ENCODE results near the gene FSTL5.

Gene FSTL5

DNA sequence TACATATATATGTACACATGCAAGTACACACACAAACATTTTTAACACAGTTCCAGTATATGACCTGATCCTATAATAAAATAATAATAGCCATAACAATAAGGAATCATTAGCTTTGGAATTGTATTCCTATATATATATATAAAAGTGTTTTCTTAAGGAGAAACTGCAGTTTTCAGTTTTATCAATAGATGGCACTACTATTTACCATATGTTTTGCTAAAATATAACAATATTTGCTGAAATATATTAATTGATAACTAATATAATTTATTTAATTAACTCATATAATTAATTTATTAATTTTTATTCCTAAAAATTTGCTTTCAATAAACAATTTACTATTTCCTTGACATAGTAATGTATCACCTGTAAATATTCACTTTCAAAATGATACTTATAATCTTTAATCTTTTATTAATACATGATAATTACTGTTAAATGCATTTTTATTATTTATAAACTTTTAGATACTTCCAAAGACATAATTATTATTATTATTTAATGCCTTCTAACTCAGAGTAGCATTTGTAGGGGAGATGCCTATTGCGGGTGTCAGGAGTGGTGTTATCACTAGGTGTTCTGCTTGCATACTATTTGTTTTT, 599.5 kb downstream of the FSTL5 start:
- DNase-seq, result no peak

DNA sequence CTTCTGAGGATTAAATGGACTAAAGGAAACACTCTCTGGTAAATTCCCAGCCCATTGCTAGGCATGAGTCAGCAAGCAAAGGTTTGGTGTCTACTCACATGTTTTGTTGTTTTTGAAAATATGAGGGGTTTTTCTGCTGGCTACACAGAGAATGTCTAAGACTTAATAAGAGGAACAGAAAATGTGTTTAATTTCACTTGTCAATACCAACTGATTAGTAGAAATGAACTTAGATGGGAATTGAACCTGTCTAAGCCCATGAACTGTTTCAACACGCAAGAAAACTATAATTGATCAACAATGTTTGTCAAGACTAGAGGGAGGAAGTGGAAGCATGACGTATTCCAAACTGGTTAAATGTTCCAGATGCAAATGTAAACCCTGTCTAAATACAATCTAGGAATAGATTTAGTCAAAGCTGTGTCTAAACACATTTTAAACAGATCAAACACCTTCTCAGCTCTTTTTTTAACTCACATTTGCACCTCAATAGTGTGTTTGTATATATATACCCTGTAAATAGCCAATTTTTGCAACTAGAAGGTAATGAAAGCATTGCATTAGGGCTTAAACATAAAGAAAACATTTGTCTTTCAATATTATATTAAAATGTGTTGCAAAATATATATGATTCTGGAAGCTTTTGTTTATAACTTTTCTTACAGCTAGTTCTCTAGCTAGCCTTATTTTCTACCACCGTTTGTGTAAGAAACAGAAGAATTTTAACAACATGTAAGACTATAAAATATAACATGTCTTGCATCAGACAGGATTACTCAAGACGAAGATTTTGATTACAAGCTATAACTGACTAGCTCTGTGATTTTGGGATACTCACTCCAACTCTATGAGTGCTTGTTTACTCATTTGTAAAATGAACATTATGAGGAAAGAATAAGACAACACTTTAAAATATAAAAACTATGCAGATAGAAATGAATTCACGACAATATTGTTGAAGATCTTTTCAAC, 607.8 kb downstream of the FSTL5 start:
- DNase-seq, result no peak

DNA sequence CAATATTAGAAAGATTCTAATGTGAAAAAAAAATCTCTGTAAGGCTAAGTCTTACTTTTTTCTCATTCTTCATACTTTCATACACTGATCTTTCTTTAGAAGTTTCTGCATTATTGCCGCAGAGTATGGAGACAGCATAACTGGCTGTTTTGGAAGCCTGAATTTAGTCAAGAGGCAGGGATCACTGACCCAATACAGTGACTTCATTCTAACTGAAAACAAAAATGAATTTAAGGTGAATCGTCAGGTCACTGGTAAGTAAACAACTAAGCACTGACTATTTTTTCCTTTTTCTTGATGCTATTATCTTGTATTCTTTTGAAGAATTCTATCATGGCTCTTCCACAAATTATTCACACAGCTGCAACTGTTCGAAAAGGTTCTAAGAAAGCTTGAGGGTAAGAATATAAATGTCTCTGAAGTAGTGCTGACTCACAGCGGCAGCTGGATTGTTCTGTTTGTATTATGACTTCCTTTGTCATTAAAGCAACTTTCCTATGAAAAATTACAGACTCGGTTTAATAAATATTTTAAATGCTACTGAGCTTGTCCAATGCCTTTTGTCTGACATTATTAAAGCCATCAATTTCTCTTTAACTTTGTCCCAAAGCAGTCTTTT, 609.3 kb downstream of the FSTL5 start:
- DNase-seq, result no peak

DNA sequence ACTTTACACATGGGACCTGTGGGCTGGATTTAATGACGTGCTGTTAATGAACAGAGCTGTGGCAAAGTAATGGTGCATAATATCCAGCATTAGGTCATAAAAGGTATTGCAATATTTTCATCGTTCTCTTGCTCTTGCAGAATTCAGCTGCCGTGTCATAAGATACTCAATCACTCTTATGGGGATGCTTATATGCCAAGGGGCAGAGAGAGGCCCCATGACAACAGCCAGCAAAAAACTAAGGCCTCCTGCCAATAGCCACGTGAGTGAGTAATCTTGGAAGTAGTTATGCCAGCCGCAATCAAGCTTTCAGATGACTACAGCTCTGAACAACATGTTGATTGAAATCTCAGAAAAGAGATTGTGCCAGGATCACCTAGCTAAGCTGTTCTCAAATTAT, 616.9 kb downstream of the FSTL5 start:
- DNase-seq, result no peak

DNA sequence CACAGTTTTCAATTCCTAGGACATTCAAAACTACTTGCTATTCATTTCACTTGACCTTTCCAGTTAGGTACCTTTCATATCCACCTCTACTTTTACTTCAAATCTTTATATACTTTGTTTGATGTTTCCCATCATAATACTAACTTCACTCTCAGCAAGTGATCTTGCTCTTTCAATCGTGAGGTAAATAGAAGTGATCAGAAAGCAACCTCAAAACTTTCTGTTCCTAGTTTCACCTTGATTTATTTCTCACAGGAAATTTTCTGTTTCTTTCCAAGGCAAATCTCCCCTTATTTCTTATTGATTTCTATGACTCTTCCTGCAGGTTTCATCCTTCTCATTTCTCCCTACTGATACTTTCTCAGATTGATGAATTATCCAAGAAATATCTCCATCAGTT, 623.5 kb downstream of the FSTL5 start:
- no peak for DNase-seq

DNA sequence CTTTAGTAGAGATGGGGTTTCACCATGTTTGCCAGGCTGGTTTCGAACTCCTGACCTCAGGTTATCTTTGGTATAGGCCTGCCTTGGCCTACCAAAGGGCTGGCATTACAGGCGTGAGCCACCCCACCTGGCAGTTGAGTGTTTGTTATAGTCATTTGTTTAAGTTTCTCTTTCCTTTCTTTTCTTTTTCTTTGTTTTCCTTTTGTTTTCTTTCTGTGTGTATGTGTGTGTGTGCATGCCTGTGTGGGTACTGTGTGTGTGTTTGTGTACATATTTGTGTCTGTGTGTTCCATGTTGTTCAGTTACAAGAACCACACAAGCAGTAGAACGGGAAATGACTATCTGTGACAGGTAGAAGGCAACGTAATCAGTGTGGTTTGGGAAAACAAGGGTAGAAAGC, 624.9 kb downstream of the FSTL5 start:
- no peak for DNase-seq

DNA sequence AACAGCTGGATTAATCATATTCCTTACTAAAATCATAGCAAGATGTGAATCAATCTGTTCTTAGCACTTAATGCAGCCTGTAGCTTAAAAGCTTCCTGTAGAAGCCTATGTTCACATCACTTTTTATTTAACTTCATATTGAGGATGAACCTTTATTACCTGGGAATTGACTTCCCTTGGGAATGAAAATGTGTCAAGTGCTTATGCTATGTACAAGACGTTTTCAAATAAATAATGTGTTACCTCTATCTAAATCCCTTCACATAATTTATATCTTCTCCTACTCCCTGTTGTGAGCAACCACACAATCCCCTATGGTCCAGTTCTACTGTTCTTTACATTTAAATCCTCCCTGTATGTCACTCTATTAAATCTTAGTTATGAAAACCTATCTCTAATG, 633.1 kb downstream of the FSTL5 start:
- no peak for DNase-seq

DNA sequence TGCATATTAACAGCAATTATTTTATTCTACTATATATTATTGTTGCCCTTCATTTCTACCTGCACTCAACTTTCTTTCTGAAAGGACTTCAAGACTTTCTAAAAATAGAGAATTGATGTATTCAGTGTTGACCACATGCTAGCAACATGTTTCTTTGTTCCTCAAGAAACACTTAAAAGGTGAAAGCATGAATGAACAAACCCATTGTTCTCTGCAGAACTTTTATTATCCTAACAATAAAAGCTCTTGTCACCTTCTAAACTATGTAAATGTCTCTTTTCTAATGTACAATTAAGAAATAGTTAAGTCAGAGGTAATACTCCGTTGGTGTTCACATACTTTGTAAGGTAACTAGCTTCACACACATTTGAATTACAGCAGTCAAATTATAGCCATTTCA, 638.7 kb downstream of the FSTL5 start:
- no peak for DNase-seq

DNA sequence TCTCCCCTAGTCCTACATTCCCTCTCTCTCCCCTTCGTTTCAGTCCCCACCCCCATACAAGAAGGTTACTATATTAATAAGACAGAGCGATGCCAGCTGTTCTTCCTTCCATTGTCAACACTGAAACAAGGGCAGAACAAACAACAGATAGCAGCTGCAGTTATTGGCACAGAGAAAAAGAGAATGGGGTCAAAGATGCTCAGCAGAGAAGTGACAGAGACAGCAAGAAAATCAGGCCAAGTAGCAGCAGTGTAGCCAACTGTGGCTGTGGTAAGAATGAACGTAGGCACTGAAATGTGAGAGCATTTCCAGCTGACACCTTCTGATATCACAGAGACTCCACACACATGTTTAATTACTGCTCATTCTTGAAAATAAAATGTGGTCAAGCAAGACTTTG, 641.8 kb downstream of the FSTL5 start:
- no peak for DNase-seq

DNA sequence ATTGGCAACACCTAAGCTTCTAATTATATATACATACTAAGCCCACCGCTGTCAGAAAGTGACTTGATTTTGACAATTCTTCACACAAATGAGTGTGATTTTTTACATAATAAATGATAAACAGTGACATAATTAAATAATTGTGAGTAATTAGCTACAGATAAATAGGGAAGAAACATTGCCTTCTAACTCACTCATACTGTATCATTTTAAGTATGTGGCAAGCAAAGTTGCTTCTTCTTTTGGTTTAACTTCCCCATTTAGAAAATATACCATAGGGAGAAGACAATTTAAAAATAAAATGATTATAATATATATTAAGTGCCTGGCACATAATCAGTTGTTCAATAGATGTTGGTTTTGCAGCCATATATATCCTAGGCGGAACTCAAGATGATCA, 644.2 kb downstream of the FSTL5 start:
- no peak for DNase-seq

DNA sequence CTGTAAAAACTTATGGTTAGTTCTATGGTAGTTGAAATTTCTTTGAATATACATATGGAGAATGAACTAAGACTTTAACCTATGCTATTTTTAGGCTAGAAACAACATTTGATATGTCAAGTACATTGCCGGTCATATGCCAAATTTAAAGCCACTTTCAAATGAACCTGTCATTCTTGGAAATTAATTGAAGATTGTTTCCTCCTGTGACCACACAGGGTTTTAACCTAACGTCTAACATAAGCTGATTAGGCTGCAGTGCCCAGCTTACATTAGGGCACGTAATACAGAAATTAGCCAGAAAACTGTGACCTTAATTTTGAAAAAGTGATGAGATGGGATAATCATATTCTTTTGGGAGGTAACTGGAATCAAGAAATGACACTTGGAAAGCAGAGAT, 645.9 kb downstream of the FSTL5 start:
- no peak for DNase-seq

DNA sequence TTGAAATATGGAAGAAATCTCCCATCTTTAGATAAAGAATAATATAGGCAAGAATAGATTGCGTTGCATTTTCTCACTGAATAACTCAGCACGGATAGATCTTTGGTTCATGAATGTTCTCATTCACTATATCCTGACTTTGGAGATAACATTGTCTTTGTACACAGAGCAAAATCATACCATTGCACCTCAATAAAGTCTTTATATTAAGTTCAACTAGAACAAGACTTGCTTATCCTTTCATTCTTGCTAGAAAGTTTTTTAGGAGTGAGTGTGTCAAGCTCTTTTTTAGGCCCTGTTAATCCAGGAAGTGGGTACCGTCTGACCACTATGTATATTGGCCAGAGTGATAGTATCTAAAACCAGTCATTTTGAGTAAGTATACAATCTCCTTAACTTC, 658.7 kb downstream of the FSTL5 start:
- DNase-seq, result no peak

DNA sequence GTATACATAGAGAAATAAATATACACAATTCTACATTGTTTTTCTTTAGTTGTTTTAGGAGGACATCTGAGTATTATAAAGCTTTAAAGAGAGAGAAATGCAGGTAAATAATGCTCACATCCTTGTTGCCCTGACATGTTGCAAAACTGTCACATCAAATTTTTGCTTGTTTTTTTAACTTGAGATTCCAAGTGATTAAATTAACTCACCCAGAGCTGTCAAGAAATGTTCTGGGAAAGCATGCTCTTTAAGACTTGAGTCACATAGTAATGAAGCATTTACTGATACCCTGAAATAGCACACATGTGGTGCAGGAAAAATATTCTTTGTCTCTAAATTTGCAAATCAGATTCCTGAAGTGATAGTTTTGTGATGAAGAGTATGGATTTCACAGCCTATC, 665.6 kb downstream of the FSTL5 start:
- DNase-seq, result no peak

DNA sequence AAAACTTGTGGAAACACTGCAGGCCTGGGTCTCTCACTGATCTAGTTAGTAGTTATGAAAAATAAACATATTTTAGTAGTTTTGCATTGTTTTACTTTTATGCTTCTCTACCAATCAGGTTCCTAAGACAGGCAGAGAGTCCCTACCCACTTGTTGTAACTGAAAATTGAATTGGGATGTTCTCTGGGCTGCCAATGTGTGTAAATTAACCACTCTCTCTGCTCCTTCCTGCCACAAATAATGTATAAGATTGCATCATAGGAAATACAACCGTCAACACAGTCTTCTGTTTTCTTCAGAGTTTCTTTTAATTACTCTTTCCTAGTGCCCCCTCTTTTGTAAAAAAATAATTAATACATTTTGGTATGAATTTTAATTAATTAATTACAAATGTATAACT, 677.3 kb downstream of the FSTL5 start:
- no peak for DNase-seq

DNA sequence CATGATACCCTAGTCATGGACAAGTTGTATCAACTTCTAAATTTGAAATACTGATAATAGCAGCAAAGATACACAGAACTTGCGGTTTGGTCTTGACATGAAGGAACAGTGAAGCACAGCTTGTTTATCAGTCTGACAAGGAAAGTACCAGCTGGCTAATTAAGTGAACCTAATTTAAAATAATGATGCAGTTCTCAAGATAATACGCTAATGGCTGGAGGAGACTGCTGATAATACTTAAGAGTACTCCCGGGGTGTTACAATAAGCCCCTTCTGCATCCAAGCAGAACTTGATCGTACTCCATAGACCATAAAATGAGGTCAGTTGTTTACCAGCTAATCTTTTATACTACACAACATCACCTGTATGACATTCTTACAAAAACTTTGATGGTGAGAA, 697.5 kb downstream of the FSTL5 start:
- DNase-seq, result no peak

DNA sequence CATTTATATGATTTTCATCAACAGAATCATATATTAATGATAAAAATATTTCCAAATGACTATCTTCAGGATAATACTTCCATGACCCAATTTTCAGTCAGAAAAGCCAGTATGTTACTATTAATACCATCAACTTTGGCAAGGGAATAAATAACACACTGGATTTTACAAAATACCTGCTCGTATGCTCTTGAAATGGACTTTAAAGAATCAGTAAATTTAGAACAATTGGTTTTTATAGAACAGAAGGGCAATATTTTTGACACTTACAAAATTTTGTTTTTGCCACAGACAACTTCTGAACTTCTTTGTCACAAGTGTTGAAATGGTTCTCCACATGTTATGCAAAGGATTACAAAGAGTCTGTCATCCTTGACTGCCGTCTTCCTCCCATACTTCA, 700.4 kb downstream of the FSTL5 start:
- no peak for DNase-seq

DNA sequence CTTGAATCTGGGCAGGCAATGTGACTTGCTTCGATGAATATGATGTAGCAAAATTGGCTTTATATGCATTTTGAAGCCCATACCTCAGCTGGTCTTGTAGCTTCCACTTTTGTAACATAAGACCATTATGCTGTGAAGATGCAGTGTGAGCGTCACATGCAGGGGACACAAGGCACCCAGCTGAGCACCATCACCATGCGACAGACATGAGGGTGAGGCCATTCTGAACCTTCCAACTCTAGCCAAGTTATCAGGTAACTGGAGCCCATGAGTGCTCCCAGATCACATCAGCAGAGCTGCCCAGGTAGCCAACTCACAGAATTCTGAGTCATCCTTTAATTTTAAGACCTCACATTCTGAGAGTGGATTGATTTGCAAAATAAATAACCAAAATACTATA, 705.9 kb downstream of the FSTL5 start:
- no peak for DNase-seq

DNA sequence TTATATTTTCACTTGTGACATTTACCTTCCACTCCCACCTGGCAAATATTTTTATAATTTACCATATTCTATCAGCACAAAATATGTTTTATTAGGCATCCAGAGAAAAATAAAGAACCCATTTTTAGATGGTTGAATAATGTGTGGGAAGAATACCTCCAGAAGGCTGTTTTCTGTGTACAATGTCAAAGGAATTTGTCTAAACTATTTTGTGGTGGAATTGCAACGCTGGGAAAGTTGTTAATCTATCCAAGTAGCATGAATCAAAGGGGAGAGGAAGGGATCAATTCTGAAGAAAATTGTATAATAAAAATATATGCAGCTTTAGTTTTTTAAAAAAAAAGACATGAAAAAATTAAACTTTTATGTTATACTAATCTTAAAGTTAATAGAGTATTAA, 706.5 kb downstream of the FSTL5 start:
- no peak for DNase-seq

DNA sequence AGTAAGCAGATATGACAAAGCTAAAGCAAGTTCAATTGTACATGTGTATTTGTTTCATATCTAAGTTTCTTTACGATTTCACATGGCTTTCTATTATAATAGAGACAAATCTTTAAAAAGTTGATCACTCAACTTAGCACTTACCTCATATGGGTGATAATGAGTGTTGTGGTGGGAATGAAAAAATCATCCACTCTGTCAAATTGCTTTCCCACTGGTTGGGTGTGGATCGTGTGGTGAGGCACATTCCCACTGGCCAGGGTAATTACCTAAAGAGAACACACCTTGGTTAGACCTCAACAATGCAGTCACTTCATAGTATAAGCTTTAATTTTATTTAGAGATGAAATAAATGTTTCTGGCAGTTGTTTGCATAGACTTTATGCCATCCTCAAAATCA, 708.9 kb downstream of the FSTL5 start:
- no peak for DNase-seq

DNA sequence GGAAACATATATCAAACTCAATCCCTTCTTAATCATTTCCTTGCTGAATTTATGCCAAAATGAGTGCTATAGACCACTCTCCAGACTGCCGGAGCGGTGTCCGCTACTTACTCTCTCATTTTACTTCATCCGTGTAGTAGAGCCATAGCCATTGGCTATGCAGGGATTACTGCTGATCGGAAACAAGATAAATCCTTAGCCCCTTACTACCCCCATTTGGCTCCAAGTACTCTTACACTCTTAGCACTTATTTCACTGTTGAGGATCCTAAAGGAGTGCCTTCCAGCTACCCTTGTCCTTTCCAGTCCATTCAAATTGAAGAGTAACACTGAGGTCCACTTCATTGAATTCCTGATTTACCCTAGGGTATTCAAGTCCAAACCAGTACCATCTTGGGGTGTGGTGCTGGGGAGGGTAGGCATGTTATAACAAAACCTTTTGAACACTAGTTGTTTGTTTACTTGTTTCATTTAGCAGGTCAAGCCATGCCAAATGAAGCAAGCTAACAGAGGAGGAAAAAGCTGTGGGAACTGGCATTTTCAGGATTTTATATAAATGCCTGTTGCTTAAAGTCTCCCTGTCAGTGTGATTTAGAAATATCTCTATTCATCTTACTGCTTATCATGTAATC, 715.1 kb downstream of the FSTL5 start:
- no peak for DNase-seq

DNA sequence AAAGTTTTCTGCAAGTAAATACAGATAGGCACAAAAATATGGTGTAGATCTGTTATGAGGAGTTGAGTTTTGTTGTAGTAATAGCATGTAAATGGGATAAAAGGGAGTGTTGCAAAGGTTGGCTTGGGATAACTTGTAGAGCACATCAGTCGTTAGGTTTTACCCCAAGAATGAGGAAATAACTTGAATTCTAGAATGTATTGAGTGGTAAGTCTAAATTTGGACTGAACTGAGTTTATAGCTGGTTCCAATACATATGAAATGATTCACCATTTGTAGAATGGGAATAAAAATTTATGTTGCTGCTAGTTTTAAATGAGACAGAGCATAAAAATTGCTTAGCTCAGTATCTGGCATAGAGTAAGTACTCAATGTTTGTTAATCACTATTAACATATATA, 719.2 kb downstream of the FSTL5 start:
- no peak for DNase-seq

DNA sequence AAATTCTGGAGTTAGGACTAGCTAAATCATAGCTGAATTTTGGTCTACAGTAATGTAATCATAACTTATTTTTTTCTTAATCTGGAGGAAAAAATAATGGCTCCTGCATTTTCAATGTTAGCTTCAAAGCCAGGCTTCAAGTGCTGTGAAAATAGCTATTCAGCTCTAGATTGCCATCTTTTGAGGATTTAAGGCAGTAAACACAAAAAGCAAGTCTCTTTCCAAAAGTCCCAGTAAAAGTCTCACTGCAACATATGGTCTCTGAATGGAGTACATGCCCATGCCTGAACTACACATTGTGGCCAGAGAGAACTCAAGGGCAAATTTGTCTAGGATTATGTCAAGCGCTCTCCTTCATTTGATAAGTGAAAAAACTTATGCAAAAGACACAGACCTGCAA, 720.9 kb downstream of the FSTL5 start:
- no peak for DNase-seq

DNA sequence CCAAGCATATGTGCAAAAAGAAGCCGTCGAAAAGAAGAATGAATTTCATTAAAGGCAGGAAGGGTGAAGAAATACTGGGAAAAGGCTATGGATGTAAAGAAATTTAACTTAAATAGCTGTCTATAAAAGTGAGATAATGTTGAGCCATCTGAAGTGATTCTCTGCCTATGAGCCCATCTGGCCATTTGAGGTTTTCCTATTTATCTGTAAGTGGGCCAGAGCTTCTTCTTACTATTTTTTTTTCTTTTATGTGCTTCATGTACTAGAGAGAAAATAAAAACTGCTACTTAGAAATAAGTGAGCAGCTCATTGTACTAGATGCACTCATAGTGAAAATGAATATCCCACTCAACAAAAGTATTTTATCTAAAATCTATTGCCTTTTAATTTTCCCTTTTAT, 725.7 kb downstream of the FSTL5 start:
- DNase-seq, result no peak
